ENCODE results near the gene NUDCD3. TPM values are rescaled to one million over a fixed set of nuclear protein-coding genes. Genes with fewer than 3 reads are reported as not detected.

Gene NUDCD3
- total RNA-seq, 1 donor from 2014 or later: 35.4 TPM

DNA sequence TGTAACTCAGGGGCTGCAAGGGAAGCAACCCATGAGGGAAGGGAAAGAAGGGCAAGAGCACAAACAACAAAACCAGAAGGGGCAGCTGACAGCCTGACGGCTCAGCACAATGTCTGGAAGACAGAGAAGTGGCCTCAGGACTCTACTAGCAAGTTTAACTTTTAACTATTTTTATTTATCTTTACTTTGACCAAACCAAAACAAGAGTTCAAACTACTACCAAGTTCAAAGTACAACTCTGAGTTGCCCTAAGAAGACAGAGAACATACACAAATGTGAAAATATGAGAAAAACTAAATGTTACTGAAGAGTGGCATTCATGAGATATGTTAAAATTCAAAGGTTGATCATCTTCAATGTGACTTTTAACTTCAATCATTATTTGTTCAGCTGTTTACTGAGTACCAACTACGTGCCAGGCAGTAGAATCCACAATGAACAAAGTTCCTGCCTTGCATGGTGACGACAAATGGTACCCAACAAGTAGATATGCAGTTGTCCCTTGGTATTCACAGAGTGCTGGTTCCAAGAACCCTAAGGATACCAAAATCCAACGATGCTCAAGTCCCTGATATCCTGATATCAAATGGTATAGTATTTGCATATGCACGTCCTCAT lies 19.7 kb downstream of the NUDCD3 start:
- Histone ChIP-seq H4K20me1 (ENCODE audit: low read depth) (peaks cover 32% of the 10 kb centered on the region), H3K9me3 (ENCODE audit: low read depth) (no peaks in the 10 kb centered on the region), H3K27me3 (no peaks in the 10 kb centered on the region), H2AFZ (replicated peaks) (no peak overlapping the region), H3K4me3 (no peak overlapping the region), H3K9ac (no peak overlapping the region), H3K79me2 (ENCODE audit: low read depth) (peaks cover 63% of the 10 kb centered on the region), H3K4me1 (no peaks in the 10 kb centered on the region), H3K36me3 (no peaks in the 10 kb centered on the region), H3K27ac (no peak overlapping the region), H3F3A (ENCODE audit: low read depth) (no peaks in the 10 kb centered on the region), H3K4me2 (no peak overlapping the region)
- no peak for TF ChIP-seq EZH2 (IDR thresholded peaks at IDR 0.05)
- DNase-seq (ENCODE audit: low spot score): no peak
- peaks cover 14% of the 10 kb centered on the region for H3K36me3 Mint-ChIP-seq
- H3K4me3 Mint-ChIP-seq: no peak overlapping the region
- H3K27me3 Mint-ChIP-seq (ENCODE audit: insufficient read depth, low read depth): no peaks in the 10 kb centered on the region
- H3K4me1 Mint-ChIP-seq: no peaks in the 10 kb centered on the region
- H3K27ac Mint-ChIP-seq: no peak overlapping the region
- no peaks in the 10 kb centered on the region for H3K9me3 Mint-ChIP-seq

DNA sequence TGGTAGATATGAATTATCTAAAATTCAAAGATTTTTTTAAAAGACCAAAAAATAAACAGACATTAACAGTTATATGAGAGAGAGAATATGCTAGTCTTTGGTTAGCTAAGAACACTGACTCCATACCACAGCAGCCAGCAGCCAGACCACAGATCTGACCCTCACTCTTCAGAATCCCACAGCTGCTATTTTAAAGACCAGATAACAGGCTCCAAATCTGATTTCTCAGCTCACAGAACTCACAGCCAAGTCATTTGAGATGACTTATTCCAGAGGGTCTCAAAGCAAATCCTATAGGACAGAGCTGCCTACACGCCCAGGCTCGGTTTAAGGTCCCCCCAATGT lies 20.4 kb downstream of the NUDCD3 start:
- no peak overlapping the region for H3K4me3 Mint-ChIP-seq
- H3K4me1 Mint-ChIP-seq: no peaks in the 10 kb centered on the region
- H3K79me2 ChIP-seq (ENCODE audit: low read depth): peaks cover 59% of the 10 kb centered on the region
- peaks cover 32% of the 10 kb centered on the region for H4K20me1 ChIP-seq (ENCODE audit: low read depth)
- no peaks in the 10 kb centered on the region for H3K27me3 Mint-ChIP-seq (ENCODE audit: insufficient read depth, low read depth)
- no peaks in the 10 kb centered on the region for H3K4me1 ChIP-seq
- no peaks in the 10 kb centered on the region for H3K9me3 ChIP-seq (ENCODE audit: low read depth)
- no peak overlapping the region for H3K27ac Mint-ChIP-seq
- TF ChIP-seq, protein P1, sequence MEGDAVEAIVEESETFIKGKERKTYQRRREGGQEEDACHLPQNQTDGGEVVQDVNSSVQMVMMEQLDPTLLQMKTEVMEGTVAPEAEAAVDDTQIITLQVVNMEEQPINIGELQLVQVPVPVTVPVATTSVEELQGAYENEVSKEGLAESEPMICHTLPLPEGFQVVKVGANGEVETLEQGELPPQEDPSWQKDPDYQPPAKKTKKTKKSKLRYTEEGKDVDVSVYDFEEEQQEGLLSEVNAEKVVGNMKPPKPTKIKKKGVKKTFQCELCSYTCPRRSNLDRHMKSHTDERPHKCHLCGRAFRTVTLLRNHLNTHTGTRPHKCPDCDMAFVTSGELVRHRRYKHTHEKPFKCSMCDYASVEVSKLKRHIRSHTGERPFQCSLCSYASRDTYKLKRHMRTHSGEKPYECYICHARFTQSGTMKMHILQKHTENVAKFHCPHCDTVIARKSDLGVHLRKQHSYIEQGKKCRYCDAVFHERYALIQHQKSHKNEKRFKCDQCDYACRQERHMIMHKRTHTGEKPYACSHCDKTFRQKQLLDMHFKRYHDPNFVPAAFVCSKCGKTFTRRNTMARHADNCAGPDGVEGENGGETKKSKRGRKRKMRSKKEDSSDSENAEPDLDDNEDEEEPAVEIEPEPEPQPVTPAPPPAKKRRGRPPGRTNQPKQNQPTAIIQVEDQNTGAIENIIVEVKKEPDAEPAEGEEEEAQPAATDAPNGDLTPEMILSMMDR (IDR thresholded peaks at IDR 0.05): no peak
- TF ChIP-seq EZH2phosphoT487 (IDR thresholded peaks at IDR 0.05) (no peak), EZH2 (IDR thresholded peaks at IDR 0.05) (no peak)
- H3K36me3 ChIP-seq: no peaks in the 10 kb centered on the region
- no peak overlapping the region for H3K9ac ChIP-seq
- H3K36me3 Mint-ChIP-seq: peaks cover 14% of the 10 kb centered on the region
- no peak overlapping the region for H2AFZ ChIP-seq (replicated peaks)
- no peak overlapping the region for H3K27ac ChIP-seq
- H3F3A ChIP-seq (ENCODE audit: low read depth): no peaks in the 10 kb centered on the region
- H3K4me3 ChIP-seq: no peak overlapping the region
- DNase-seq (ENCODE audit: low spot score): no peak
- H3K9me3 Mint-ChIP-seq: no peaks in the 10 kb centered on the region
- H3K27me3 ChIP-seq: no peaks in the 10 kb centered on the region
- H3K4me2 ChIP-seq: no peak overlapping the region

DNA sequence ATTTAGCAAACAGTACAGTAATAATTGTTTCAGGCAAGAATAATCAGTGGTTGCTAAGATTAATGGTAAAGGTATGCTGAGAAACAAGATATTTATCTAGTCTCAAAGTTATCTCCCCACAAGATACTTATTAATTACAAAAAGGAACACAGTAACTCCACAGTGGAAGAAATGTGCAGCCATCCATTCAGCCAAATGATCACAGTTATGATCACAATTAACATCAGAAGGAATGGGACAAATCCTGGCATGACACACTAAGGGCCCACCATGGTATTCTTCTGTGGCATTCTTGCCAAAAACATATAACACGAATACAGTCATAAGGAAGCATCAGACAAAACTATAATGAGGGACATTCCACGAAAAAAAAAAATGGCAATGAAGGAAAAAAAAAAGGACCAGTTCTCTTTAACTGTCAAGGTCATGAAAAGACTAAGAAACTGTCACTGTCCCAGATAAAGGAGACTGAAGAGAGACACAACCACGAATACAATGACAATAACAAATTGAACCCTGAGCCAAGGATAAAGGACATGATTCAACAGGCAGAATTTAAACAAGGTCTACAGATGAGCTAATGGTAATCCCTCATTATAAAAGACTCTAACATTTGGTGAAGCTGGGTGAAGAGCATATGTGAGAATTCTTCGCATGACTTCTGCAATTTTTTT lies 20.9 kb downstream of the NUDCD3 start:
- Mint-ChIP-seq H3K4me3 (no peak overlapping the region), H3K27me3 (ENCODE audit: insufficient read depth, low read depth) (no peaks in the 10 kb centered on the region), H3K36me3 (peaks cover 14% of the 10 kb centered on the region), H3K27ac (no peak overlapping the region), H3K9me3 (no peaks in the 10 kb centered on the region), H3K4me1 (no peaks in the 10 kb centered on the region)
- H3F3A ChIP-seq (ENCODE audit: low read depth): no peaks in the 10 kb centered on the region
- H3K9me3 ChIP-seq (ENCODE audit: low read depth): no peaks in the 10 kb centered on the region
- DNase-seq (ENCODE audit: low spot score): no peak
- H3K79me2 ChIP-seq (ENCODE audit: low read depth): peaks cover 54% of the 10 kb centered on the region
- H3K4me2 ChIP-seq: no peak overlapping the region
- no peaks in the 10 kb centered on the region for H3K27me3 ChIP-seq
- no peak overlapping the region for H3K9ac ChIP-seq
- H3K27ac ChIP-seq: no peak overlapping the region
- no peak overlapping the region for H3K4me3 ChIP-seq
- H3K4me1 ChIP-seq: no peaks in the 10 kb centered on the region
- no peak overlapping the region for H2AFZ ChIP-seq (replicated peaks)
- H4K20me1 ChIP-seq (ENCODE audit: low read depth): peaks cover 29% of the 10 kb centered on the region
- TF ChIP-seq, protein P1 (IDR thresholded peaks at IDR 0.05): no peak
- TF ChIP-seq EZH2 (IDR thresholded peaks at IDR 0.05): no peak
- TF ChIP-seq EZH2phosphoT487 (IDR thresholded peaks at IDR 0.05): no peak
- no peaks in the 10 kb centered on the region for H3K36me3 ChIP-seq

DNA sequence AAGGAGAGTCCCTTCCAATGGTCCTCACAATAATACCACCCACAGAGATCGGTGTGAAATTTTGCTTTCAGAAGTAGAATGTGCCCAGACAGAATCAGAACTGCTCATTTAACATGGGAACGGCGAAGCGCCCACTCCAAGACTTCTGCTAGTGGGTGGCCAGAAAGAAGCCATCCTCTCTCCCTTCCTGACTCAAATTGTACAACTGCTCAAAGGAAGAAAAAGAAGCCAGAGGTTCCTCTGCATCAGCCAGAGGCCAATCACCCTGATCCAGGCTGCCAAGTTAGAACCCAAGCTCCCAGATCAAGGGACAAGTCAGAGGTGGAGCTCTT lies 23.3 kb downstream of the NUDCD3 start:
- Histone ChIP-seq H3K4me2 (no peak overlapping the region), H3K4me1 (no peaks in the 10 kb centered on the region), H3K27ac (no peak overlapping the region), H3K36me3 (no peaks in the 10 kb centered on the region), H3K9ac (no peak overlapping the region), H3F3A (ENCODE audit: low read depth) (no peaks in the 10 kb centered on the region), H3K79me2 (ENCODE audit: low read depth) (peaks cover 55% of the 10 kb centered on the region), H4K20me1 (ENCODE audit: low read depth) (peaks cover 19% of the 10 kb centered on the region), H2AFZ (replicated peaks) (no peak overlapping the region), H3K4me3 (no peak overlapping the region), H3K9me3 (ENCODE audit: low read depth) (no peaks in the 10 kb centered on the region), H3K27me3 (no peaks in the 10 kb centered on the region)
- TF ChIP-seq EZH2phosphoT487 (IDR thresholded peaks at IDR 0.05): no peak
- TF ChIP-seq, protein P1 (IDR thresholded peaks at IDR 0.05): no peak
- no peak for TF ChIP-seq EZH2 (IDR thresholded peaks at IDR 0.05)
- H3K27ac Mint-ChIP-seq: no peak overlapping the region
- H3K27me3 Mint-ChIP-seq (ENCODE audit: insufficient read depth, low read depth): peaks cover 2% of the 10 kb centered on the region
- H3K4me1 Mint-ChIP-seq: no peaks in the 10 kb centered on the region
- no peak overlapping the region for H3K4me3 Mint-ChIP-seq
- no peaks in the 10 kb centered on the region for H3K9me3 Mint-ChIP-seq
- H3K36me3 Mint-ChIP-seq: peaks cover 18% of the 10 kb centered on the region
- DNase-seq (ENCODE audit: low spot score): no peak
